GM12878 (cell line): Measurements from ENCODE around the gene AKT3. TPM values are rescaled to one million over a fixed set of nuclear protein-coding genes. Genes with fewer than 3 reads are reported as not detected.

ENCODE experiments used
- ATAC-seq: fragments of 200-7000 bp; cut with Tn5 transposase; 3 replicates; pipeline ENCODE4 v1.9.1; 2020; ENCODE audit warnings: mild to moderate bottlenecking, moderate library complexity
- BruUV-seq: library from RNA; stranded (reverse); fragments of 400-500 nt; replicated peaks from 2 replicates; lab custom pipeline; 2021; lab: Mats Ljungman, UMichigan
- CTCF ChIA-PET: fragments of 300-600 bp; sonication (Branson Sonifier 250); formaldehyde crosslinking; extraction: SDS; loops from one replicate; lab custom pipeline; 2021; ENCODE audit warnings: inconsistent platforms; lab: Yijun Ruan, JAX
- POLR2A ChIA-PET: fragments of 350-600 bp; formaldehyde crosslinking; extraction: SDS; loops from one replicate; lab custom pipeline; 2021; ENCODE audit warnings: inconsistent platforms; lab: Charles Lee
- RAD21 ChIA-PET: fragments of 300-600 bp; sonication (Branson Sonifier 250); formaldehyde crosslinking; loops from one replicate; lab custom pipeline; 2023; ENCODE audit warnings: antibody characterized with exemption; ENCODE audit not compliant: unreplicated experiment; lab: Charles Lee
- SMC1A ChIA-PET: fragments of 300-600 bp; sonication (Branson Sonifier 250); formaldehyde crosslinking; loops from one replicate; lab custom pipeline; 2023; ENCODE audit not compliant: unreplicated experiment, uncharacterized antibody; lab: Charles Lee
- DNase-seq: peaks from one replicate; pipeline ENCODE4 v3.0.0-alpha.2; 2011; ENCODE audit warnings: low read depth, low spot score
- FAIRE-seq: peaks from 3 replicates; lab custom pipeline; 2011; peaks lifted over from hg19 to GRCh38; lab: Jason Lieb, UNC
- H2AFZ ChIP-seq: 2 replicates; pipeline ENCODE4 v1.6.0; 2011; ENCODE audit warnings: low read depth, low read length, control low read depth; ENCODE audit not compliant: control insufficient read depth
- H3K27ac ChIP-seq: 2 replicates; pipeline ENCODE4 v1.5.1; 2011; ENCODE audit warnings: control low read depth; ENCODE audit not compliant: control insufficient read depth, insufficient read depth
- H3K27me3 ChIP-seq, 2 experiments: replicated peaks in 1 of 2; 2 replicates each; pipeline versions ENCODE4 v1.6.0 to v1.6.1; 2011; ENCODE audit warnings: low read length in 1 of 2; ENCODE audit not compliant: control insufficient read depth in 2 of 2, insufficient read depth in 2 of 2
- H3K36me3 ChIP-seq, 2 experiments: 2 replicates each; pipeline ENCODE4 v1.5.1; 2011; ENCODE audit warnings: low read length in 1 of 2; ENCODE audit not compliant: control insufficient read depth in 2 of 2, insufficient read depth in 2 of 2
- H3K4me1 ChIP-seq: 2 replicates; pipeline ENCODE4 v1.6.1; 2011; ENCODE audit warnings: mild to moderate bottlenecking, low read length, moderate library complexity, mixed read lengths; ENCODE audit not compliant: control insufficient read depth, insufficient read depth
- H3K4me2 ChIP-seq: 2 replicates; pipeline ENCODE4 v1.6.0; 2011; ENCODE audit warnings: control low read depth; ENCODE audit not compliant: control insufficient read depth, insufficient read depth
- H3K4me3 ChIP-seq: fragments of 200-600 bp; sonication (generic); 2 replicates; pipeline ENCODE4 v1.5.1; 2016
- H3K79me2 ChIP-seq: 2 replicates; pipeline ENCODE4 v1.6.0; 2011; ENCODE audit warnings: low read length; ENCODE audit not compliant: control insufficient read depth, insufficient read depth
- H3K9ac ChIP-seq: 2 replicates; pipeline ENCODE4 v1.8.0; 2011; ENCODE audit warnings: low read length, control low read depth, mixed read lengths; ENCODE audit not compliant: control insufficient read depth, insufficient read depth
- H3K9me3 ChIP-seq: replicated peaks from 3 replicates; pipeline ENCODE4 v1.5.1; 2011; ENCODE audit warnings: mild to moderate bottlenecking, low read length; ENCODE audit not compliant: control insufficient read depth, insufficient read depth
- H4K20me1 ChIP-seq: 2 replicates; pipeline ENCODE4 v1.6.0; 2011; ENCODE audit not compliant: control insufficient read depth, insufficient read depth
- CTCF ChIP-seq, 3 experiments: IDR thresholded peaks in 2 of 3; conservative IDR thresholded peaks in 1 of 3; 2 replicates each; pipeline ENCODE4 v1.5.1; 2011; ENCODE audit warnings: low read depth in 3 of 3, low read length in 3 of 3, mild to moderate bottlenecking in 3 of 3, control low read depth in 2 of 3, moderate library complexity in 2 of 3, inconsistent platforms in 1 of 3, mixed read lengths in 1 of 3; ENCODE audit not compliant: control insufficient read depth in 2 of 3, insufficient read depth in 1 of 3; ENCODE audit errors: extremely low read depth in 1 of 3
- FOXK2 ChIP-seq: fragments of 450-650 bp; IDR thresholded peaks from 2 replicates; pipeline ENCODE4 v1.6.1; 2017; ENCODE audit warnings: mild to moderate bottlenecking, moderate library complexity
- IRF4 ChIP-seq: IDR thresholded peaks from 2 replicates; pipeline ENCODE4 v1.6.1; 2011; ENCODE audit warnings: low read depth, low read length
- MXI1 ChIP-seq: fragments of 150-350 bp; IDR thresholded peaks from 2 replicates; pipeline ENCODE4 v1.6.1; 2011; ENCODE audit warnings: low read depth, mild to moderate bottlenecking, inconsistent platforms, low read length, improper control_type of control experiment
- NBN ChIP-seq: fragments of 450-650 bp; IDR thresholded peaks from 2 replicates; pipeline ENCODE4 v1.6.1; 2016
- NR2C2 ChIP-seq: IDR thresholded peaks from 2 replicates; pipeline ENCODE4 v1.6.1; 2011; ENCODE audit warnings: borderline replicate concordance, low read depth; ENCODE audit not compliant: control insufficient read depth, insufficient read length
- SREBF2 ChIP-seq: IDR thresholded peaks from 2 replicates; pipeline ENCODE4 v1.6.1; 2012; ENCODE audit warnings: mild to moderate bottlenecking, low read length
- ZNF217 ChIP-seq: fragments of 450-650 bp; IDR thresholded peaks from 2 replicates; pipeline ENCODE4 v1.6.1; 2017; ENCODE audit warnings: antibody characterized with exemption, mild to moderate bottlenecking
- ZNF687 ChIP-seq: fragments of 450-650 bp; IDR thresholded peaks from 2 replicates; pipeline ENCODE4 v1.6.1; 2017; ENCODE audit warnings: mild to moderate bottlenecking, moderate library complexity
- ZSCAN29 ChIP-seq: fragments of 450-650 bp; IDR thresholded peaks from 2 replicates; pipeline ENCODE4 v1.6.1; 2017; ENCODE audit warnings: mild to moderate bottlenecking, moderate library complexity
- WGBS: methylation state at CpG from one replicate; pipeline ENCODE4 v1.1.6; 2016; ENCODE audit warnings: low lambda C conversion rate; ENCODE audit not compliant: insufficient replicate concordance, insufficient coverage; ENCODE audit errors: missing lambda C conversion rate; 5-methylcytosine and 5-hydroxymethylcytosine counted together
- in situ Hi-C: fragments of 300-500 bp; cut with MboI; formaldehyde crosslinking; loops from 9 replicates; pipeline ENCODE4 v1.14.3; 2018; ENCODE audit warnings: mixed read lengths
- intact Hi-C: fragments of 100-400 bp; cut with micrococcal nuclease; formaldehyde crosslinking; loops from one replicate; pipeline ENCODE4 v1.14.2; 2022; ENCODE audit not compliant: unreplicated experiment
- polyA plus RNA-seq, 11 experiments: library from polyadenylated mRNA; depleted of rRNA in 4 of 11; unstranded in 6 of 11; stranded (reverse) in 5 of 11; fragments of >200 nt; fragmentation: Nextera tagmentation in 4 of 11; fragmentation: Illumina TruSeq in 1 of 11; extraction: Ambion mirVana in 4 of 11; extraction: Trizol in 1 of 11; gene quantifications; 1 replicate in 1 of 11; 2 replicates in 10 of 11; pipeline versions ENCODE4 v1.2.1 to v1.2.3, GENCODE V29; 2011 to 2016; ENCODE audit warnings: inconsistent platforms in 2 of 11, missing spikeins in 2 of 11, low read depth in 1 of 11
- total RNA-seq, 4 experiments: library from RNA; depleted of rRNA in 3 of 4; stranded (reverse); fragments of >200 nt in 3 of 4; fragmentation: Illumina TruSeq in 1 of 4; extraction: Trizol in 1 of 4; gene quantifications; 2 replicates each; pipeline versions ENCODE4 v1.2.1 to v1.2.3, GENCODE V29; 2013 to 2021

AKT3 gene
- total and polyA plus RNA-seq, 10 of the 15 experiments (the other 5 are each of a cell fraction or from before 2014, with no cell fraction given): 0.03 to 0.56 (median 0.19) TPM

GRCh38 chr1:243461700-243462099 lies 388.3 kb downstream of the AKT3 start:
- RAD21 ChIA-PET: no interaction called here
- intact Hi-C loops (no loop called here), in situ Hi-C loops (no loop called here)
- ATAC-seq: no peak
- H3K4me3 ChIP-seq: no peak overlapping the region
- TF ChIP-seq ZNF217 (no peak), CTCF (IDR thresholded peaks at IDR 0.05 in 2 of 3, conservative IDR thresholded peaks at IDR 0.05 in 1 of 3; ENCODE audit: control insufficient read depth in 2 of 3, extremely low read depth in 1 of 3, insufficient read depth in 1 of 3, low read depth in 3 of 3, low read length in 3 of 3) (no peak), MXI1 (no peak), FOXK2 (no peak), NR2C2 (no peak), SREBF2 (no peak), IRF4 (no peak), ZSCAN29 (no peak), NBN (no peak), ZNF687 (no peak)
- no peaks in the 10 kb centered on the region for H3K9me3 ChIP-seq
- FAIRE-seq: no peak
- 93% methylated on average over 4 of the region's 4 CpGs for WGBS
- no peak overlapping the region for H2AFZ ChIP-seq
- BruUV-seq: no TSS peak
- H3K27ac ChIP-seq: no peak overlapping the region
- H3K27me3 ChIP-seq: no peaks in the 10 kb centered on the region
- no peaks in the 10 kb centered on the region for H3K36me3 ChIP-seq
- H4K20me1 ChIP-seq: no peaks in the 10 kb centered on the region
- CTCF ChIA-PET: no interaction called here
- POLR2A ChIA-PET: no interaction called here
- H3K9ac ChIP-seq: no peak overlapping the region
- no peak overlapping the region for H3K4me2 ChIP-seq
- SMC1A ChIA-PET: no interaction called here
- DNase-seq: no peak
- no peaks in the 10 kb centered on the region for H3K79me2 ChIP-seq
- no peaks in the 10 kb centered on the region for H3K4me1 ChIP-seq
